ENCODE data around the gene TMA7. TPM values are rescaled to one million over a fixed set of nuclear protein-coding genes. Genes with fewer than 3 reads are reported as not detected.
A peak's percentile ranks its signal among the peaks of the same experiment; 100 is the strongest.

Gene TMA7
- total RNA-seq, 3 donors from 2014 or later, result 130 to 193 (median 153) TPM

DNA sequence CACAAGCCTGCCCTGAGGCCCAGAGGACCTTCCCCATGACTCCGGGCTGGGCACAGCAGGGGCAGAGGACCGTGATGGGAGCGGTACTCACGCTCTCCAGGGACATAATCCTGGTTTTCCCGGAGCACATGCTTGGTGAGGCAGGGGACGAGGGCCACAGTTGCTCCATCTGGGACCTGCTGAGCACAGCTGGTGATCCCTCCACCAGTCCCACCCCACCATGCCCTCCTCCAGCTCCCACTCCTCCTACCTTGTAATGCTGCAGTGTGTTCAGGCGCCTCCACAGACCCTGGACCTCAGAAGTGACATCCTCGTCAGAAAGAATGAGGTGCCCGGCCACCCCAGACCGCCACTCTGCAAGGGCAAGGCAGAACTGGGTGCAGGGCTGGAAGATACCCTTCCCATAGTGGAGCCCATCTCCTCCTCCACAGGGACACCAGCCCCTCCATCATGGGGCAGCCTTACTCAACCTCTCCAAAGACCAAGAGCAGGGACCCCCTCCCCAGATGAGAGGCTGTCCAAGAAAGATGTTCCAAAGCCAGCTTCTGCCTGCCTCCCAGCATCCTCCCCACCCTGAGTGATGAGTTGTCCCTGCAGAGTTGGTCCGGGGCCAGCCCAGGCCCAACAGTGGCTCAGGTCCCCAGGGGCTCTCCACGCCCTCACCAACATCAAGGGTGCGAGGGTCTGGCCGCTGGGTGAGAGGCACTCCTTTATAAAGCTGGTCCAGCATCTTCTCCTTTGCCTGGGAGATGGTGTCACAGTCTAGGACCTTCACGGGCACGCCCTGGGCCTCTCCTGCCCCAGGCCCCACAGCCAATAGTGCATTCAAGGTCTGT, 29.6 kb upstream of the TMA7 start:
- Histone ChIP-seq H3K9me3 (no peaks in the 10 kb centered on the region), H3K4me1 (ENCODE audit: low read depth) (no peaks in the 10 kb centered on the region), H3K4me3 (no peak overlapping the region), H3K36me3 (ENCODE audit: low read depth) (no peaks in the 10 kb centered on the region)
- TF ChIP-seq, protein P1, sequence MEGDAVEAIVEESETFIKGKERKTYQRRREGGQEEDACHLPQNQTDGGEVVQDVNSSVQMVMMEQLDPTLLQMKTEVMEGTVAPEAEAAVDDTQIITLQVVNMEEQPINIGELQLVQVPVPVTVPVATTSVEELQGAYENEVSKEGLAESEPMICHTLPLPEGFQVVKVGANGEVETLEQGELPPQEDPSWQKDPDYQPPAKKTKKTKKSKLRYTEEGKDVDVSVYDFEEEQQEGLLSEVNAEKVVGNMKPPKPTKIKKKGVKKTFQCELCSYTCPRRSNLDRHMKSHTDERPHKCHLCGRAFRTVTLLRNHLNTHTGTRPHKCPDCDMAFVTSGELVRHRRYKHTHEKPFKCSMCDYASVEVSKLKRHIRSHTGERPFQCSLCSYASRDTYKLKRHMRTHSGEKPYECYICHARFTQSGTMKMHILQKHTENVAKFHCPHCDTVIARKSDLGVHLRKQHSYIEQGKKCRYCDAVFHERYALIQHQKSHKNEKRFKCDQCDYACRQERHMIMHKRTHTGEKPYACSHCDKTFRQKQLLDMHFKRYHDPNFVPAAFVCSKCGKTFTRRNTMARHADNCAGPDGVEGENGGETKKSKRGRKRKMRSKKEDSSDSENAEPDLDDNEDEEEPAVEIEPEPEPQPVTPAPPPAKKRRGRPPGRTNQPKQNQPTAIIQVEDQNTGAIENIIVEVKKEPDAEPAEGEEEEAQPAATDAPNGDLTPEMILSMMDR (IDR thresholded peaks at IDR 0.05), result no peak
- intact Hi-C loops (cut with DNase I, micrococcal nuclease), result no loop called here
- ATAC-seq (no peak), DNase-seq (peak; percentile 1 to 31 (median 21))

- Histone ChIP-seq H3K36me3 (ENCODE audit: low read depth) (no peaks in the 10 kb centered on the region), H3K4me3 (no peak overlapping the region), H3K4me1 (ENCODE audit: low read depth) (no peaks in the 10 kb centered on the region), H3K9me3 (no peaks in the 10 kb centered on the region)
- TF ChIP-seq, protein P1 (IDR thresholded peaks at IDR 0.05), result no peak
- DNase-seq (no peak), ATAC-seq (no peak)
- intact Hi-C loops (cut with DNase I, micrococcal nuclease), result no loop called here
These were observed 28.9 kb upstream of the TMA7 start for GRCh38 chr3:48411041-48411588.

- peak in 1 of 3 donors; percentile 14 for DNase-seq
- Histone ChIP-seq H3K9me3 (no peaks in the 10 kb centered on the region), H3K4me1 (ENCODE audit: low read depth) (no peaks in the 10 kb centered on the region), H3K4me3 (no peak overlapping the region), H3K36me3 (ENCODE audit: low read depth) (no peaks in the 10 kb centered on the region)
- intact Hi-C loops (cut with DNase I, micrococcal nuclease), result no loop called here
- ATAC-seq, result no peak
- TF ChIP-seq, protein P1 (IDR thresholded peaks at IDR 0.05), result no peak
These were observed 28.3 kb upstream of the TMA7 start for GRCh38 chr3:48411606-48412374.

DNA sequence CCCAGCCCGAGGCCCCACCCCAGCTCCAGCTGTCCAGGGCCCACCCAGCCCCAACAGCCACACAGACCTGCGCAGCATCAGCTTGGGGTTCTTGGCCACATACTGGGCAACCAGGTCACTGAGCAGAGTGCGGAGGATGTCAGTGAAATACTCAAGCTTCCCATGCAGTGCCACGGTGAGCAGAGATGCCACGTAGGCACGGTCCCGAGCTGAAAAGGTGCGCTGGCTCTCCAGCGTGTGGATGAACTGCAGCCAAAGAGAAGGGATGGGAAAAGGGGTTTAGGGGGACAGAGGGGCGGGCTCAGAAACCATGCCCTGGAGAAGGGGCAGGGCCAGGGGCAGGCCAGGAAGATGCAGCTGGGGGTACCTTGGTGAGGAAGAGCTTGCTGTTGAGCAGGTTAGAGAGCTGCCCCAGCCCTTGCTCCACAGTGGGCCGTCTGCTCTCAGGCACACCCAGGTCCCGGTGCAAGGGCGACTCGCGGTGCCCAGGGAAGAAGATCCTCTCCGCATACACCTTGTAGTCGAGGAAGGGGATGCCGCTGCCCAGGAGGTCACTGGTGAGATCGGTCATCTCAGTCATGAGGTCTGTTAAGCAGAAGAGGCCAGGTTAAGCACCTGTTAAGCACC, 27.6 kb upstream of the TMA7 start:
- Histone ChIP-seq H3K36me3 (ENCODE audit: low read depth) (no peaks in the 10 kb centered on the region), H3K4me3 (no peak overlapping the region), H3K4me1 (ENCODE audit: low read depth) (no peaks in the 10 kb centered on the region), H3K9me3 (no peaks in the 10 kb centered on the region)
- intact Hi-C loops (cut with DNase I, micrococcal nuclease), result no loop called here
- ATAC-seq (no peak), DNase-seq (peak in 1 of 3 donors; percentile 19)
- TF ChIP-seq, protein P1 (IDR thresholded peaks at IDR 0.05), result no peak

DNA sequence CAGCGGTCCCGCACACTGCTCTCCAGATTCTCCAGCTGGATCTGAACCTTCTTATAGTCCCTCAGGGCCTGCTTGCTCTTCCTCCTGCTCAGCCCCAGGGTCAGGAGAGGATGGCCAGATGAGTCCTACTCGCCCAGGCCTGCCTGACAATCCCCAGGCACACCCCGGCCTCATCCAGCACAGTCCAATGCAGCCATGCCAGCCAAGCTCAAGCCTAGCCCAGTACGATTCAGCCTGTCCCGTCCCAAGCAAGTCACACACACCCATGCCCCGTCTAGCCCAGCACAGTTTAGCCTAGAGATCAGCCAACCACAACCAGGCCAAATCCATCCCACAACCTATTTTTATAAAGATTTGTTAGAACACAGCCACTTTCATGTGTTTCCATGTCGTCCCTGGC, 27.0 kb upstream of the TMA7 start:
- Histone ChIP-seq H3K9me3 (no peaks in the 10 kb centered on the region), H3K4me1 (ENCODE audit: low read depth) (no peaks in the 10 kb centered on the region), H3K4me3 (no peak overlapping the region), H3K36me3 (ENCODE audit: low read depth) (no peaks in the 10 kb centered on the region)
- ATAC-seq, result no peak
- intact Hi-C loops (cut with DNase I, micrococcal nuclease), result no loop called here
- DNase-seq, result no peak
- TF ChIP-seq, protein P1 (IDR thresholded peaks at IDR 0.05), result no peak
